ENCODE data around the gene CD33. TPM values are rescaled to one million over a fixed set of nuclear protein-coding genes. Genes with fewer than 3 reads are reported as not detected.

Gene CD33
- total RNA-seq, 2 experiments from 2014 or later: 0.54 TPM; not detected in 1

- Mint-ChIP-seq H3K36me3 (ENCODE audit: low read depth) (no peaks in the 10 kb centered on the region), H3K9me3 (no peaks in the 10 kb centered on the region), H3K27me3 (peaks cover 7% of the 10 kb centered on the region), H3K4me1 (ENCODE audit: low read depth) (no peaks in the 10 kb centered on the region), H3K27ac (no peak overlapping the region), H3K4me3 (no peak overlapping the region)
- intact Hi-C loops (cut with micrococcal nuclease): no loop called here
- DNase-seq (no peak), ATAC-seq (no peak)
- POLR2A ChIA-PET: interaction anchor here (0.8 kb wide), 1 partner anchor 27 kb away, joined by 4 read pairs; no protein-coding TSS in a partner anchor
- CTCF ChIA-PET: no interaction called here
- no peak for TF ChIP-seq CTCF (IDR thresholded peaks at IDR 0.05)
Observed at GRCh38 chr19:51185069-51185867, 39.6 kb upstream of the CD33 start.

- Mint-ChIP-seq H3K4me3 (no peak overlapping the region), H3K27me3 (peaks cover 7% of the 10 kb centered on the region), H3K36me3 (ENCODE audit: low read depth) (no peaks in the 10 kb centered on the region), H3K27ac (no peak overlapping the region), H3K9me3 (no peaks in the 10 kb centered on the region), H3K4me1 (ENCODE audit: low read depth) (no peaks in the 10 kb centered on the region)
- no peak for TF ChIP-seq CTCF (IDR thresholded peaks at IDR 0.05)
- CTCF ChIA-PET: no interaction called here
- ATAC-seq (no peak), DNase-seq (no peak)
- intact Hi-C loops (cut with micrococcal nuclease): no loop called here
- POLR2A ChIA-PET: interaction anchor here (0.8 kb wide), 1 partner anchor 27 kb away, joined by 4 read pairs; no protein-coding TSS in a partner anchor
Observed at GRCh38 chr19:51185868-51186215, 39.0 kb upstream of the CD33 start.

- ChIA-PET CTCF (no interaction called here), POLR2A (no interaction called here)
- no peaks in the 10 kb centered on the region for H3K4me1 Mint-ChIP-seq (ENCODE audit: low read depth)
- H3K27me3 Mint-ChIP-seq: peaks cover 7% of the 10 kb centered on the region
- no peak for TF ChIP-seq CTCF (IDR thresholded peaks at IDR 0.05)
- H3K9me3 Mint-ChIP-seq: no peaks in the 10 kb centered on the region
- no peak overlapping the region for H3K4me3 Mint-ChIP-seq
- intact Hi-C loops (cut with micrococcal nuclease): no loop called here
- ATAC-seq (no peak), DNase-seq (no peak)
- no peaks in the 10 kb centered on the region for H3K36me3 Mint-ChIP-seq (ENCODE audit: low read depth)
- H3K27ac Mint-ChIP-seq: no peak overlapping the region
Observed at GRCh38 chr19:51186323-51186722, 38.6 kb upstream of the CD33 start.

DNA sequence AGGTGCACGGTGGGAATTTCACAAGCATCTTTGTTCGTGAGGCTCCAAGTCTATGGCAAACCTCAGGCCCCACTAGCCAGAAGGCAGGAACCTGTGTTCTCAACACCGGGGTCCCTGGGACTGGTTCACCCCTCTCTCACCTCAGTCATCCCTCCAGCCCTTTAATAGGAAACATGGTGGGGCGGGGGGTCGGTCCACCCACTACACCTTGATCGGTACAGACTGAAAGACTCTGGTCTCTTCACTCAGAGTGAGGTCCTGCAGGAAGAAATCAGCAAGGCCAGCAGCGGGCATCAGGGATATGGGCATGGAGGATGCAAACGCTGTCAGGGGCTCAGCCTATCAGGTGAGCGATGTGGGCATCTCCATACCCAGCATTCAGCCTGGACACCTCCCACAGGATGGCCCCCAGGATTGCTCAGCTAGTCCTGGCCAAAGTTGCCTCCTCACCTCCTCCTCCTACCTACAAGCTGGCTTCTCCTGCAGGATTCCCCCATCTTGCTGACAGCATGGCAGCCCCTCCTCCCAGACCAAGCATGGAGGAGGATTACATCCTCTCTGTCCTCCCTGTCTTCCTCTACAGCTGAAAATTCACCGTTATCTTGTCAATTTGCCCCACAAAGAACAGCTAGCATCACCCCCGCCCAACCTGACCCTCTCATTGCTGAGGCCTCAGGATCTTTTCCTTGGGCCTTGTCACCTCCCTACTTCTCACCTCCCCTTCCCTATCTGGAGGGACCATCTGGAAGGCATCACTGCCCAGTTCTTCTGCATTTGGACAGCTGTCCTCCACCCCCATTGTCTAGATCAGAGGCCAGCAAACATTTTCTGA, 37.3 kb upstream of the CD33 start:
- ChIA-PET CTCF (no interaction called here), POLR2A (no interaction called here)
- Mint-ChIP-seq H3K27ac (no peak overlapping the region), H3K4me3 (no peak overlapping the region), H3K27me3 (peaks cover 7% of the 10 kb centered on the region), H3K4me1 (ENCODE audit: low read depth) (no peaks in the 10 kb centered on the region), H3K36me3 (ENCODE audit: low read depth) (no peaks in the 10 kb centered on the region), H3K9me3 (no peaks in the 10 kb centered on the region)
- ATAC-seq: no peak
- DNase-seq: no peak
- intact Hi-C loops (cut with micrococcal nuclease): no loop called here
- TF ChIP-seq CTCF (IDR thresholded peaks at IDR 0.05): no peak

DNA sequence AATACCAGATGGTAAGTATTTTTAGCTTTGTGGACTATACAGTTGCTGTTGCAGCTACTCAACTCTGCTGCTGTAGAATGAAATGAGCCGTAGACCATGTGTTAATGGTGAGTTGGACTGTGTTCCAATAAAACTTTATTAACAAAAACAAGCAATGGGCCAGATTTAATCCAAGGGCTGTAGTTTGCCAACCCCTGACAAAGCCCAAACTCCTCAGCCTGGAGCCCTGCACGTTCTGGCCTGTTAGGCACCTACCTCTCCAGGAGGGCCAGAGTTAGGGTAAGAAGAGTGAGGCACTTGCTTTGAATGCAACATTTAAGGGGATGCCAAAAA, 36.7 kb upstream of the CD33 start:
- H3K27me3 Mint-ChIP-seq: peaks cover 7% of the 10 kb centered on the region
- POLR2A ChIA-PET: no interaction called here
- no peak overlapping the region for H3K4me3 Mint-ChIP-seq
- no peaks in the 10 kb centered on the region for H3K36me3 Mint-ChIP-seq (ENCODE audit: low read depth)
- no peak for ATAC-seq
- H3K9me3 Mint-ChIP-seq: no peaks in the 10 kb centered on the region
- intact Hi-C loops (cut with micrococcal nuclease): no loop called here
- no peak for DNase-seq
- CTCF ChIA-PET: no interaction called here
- H3K4me1 Mint-ChIP-seq (ENCODE audit: low read depth): no peaks in the 10 kb centered on the region
- TF ChIP-seq CTCF (IDR thresholded peaks at IDR 0.05): no peak
- no peak overlapping the region for H3K27ac Mint-ChIP-seq
